MM.1S (cell line): ENCODE data around the gene HPSE2.

ENCODE experiments used
- DNase-seq: peaks from one replicate; pipeline ENCODE4 v3.0.0-alpha.2; 2015
- H2AFZ ChIP-seq: fragments of 300-600 bp; sonication (generic); 2 replicates; pipeline ENCODE4 v1.6.0; 2016; ENCODE audit warnings: antibody characterized with exemption, low read length
- H3F3A ChIP-seq: fragments of 300-600 bp; sonication (generic); 2 replicates; pipeline ENCODE4 v1.6.1; 2016; ENCODE audit warnings: mild to moderate bottlenecking, antibody characterized with exemption, low read length, moderate library complexity, mixed read lengths; ENCODE audit not compliant: insufficient read depth
- H3K27ac ChIP-seq: fragments of 300-600 bp; sonication (generic); 2 replicates; pipeline ENCODE4 v1.5.1; 2016; ENCODE audit warnings: mild to moderate bottlenecking, low read length
- H3K27me3 ChIP-seq: fragments of 300-600 bp; sonication (generic); replicated peaks from 2 replicates; pipeline ENCODE4 v1.6.0; 2016; ENCODE audit warnings: low read length; ENCODE audit not compliant: insufficient read depth
- H3K36me3 ChIP-seq: fragments of 300-600 bp; sonication (generic); replicated peaks from 2 replicates; pipeline ENCODE4 v1.6.1; 2016; ENCODE audit warnings: mild to moderate bottlenecking, low read length, mixed read lengths; ENCODE audit not compliant: insufficient read depth
- H3K4me1 ChIP-seq: fragments of 300-600 bp; sonication (generic); 2 replicates; pipeline ENCODE4 v1.6.1; 2016; ENCODE audit warnings: low read length, mixed read lengths
- H3K4me2 ChIP-seq: fragments of 300-600 bp; sonication (generic); 2 replicates; pipeline ENCODE4 v1.6.0; 2016; ENCODE audit warnings: low read depth, low read length
- H3K4me3 ChIP-seq: fragments of 300-600 bp; sonication (generic); 2 replicates; pipeline ENCODE4 v1.5.1; 2016; ENCODE audit warnings: low read length, mixed read lengths
- H3K79me2 ChIP-seq: fragments of 300-600 bp; sonication (generic); 2 replicates; pipeline ENCODE4 v1.6.1; 2016; ENCODE audit warnings: mixed run types, low read length, mixed read lengths
- H3K9ac ChIP-seq: fragments of 300-600 bp; sonication (generic); 2 replicates; pipeline ENCODE4 v1.6.1; 2016; ENCODE audit warnings: low read length, mixed read lengths
- H3K9me2 ChIP-seq: fragments of 300-600 bp; sonication (generic); replicated peaks from 2 replicates; pipeline ENCODE4 v1.6.1; 2016; ENCODE audit warnings: mild to moderate bottlenecking, low read length, mixed read lengths; ENCODE audit not compliant: insufficient read depth
- H3K9me3 ChIP-seq: fragments of 300-600 bp; sonication (generic); replicated peaks from 2 replicates; pipeline ENCODE4 v1.6.1; 2016; ENCODE audit warnings: mild to moderate bottlenecking, low read length, mixed read lengths; ENCODE audit not compliant: insufficient read depth
- H4K20me1 ChIP-seq: fragments of 300-600 bp; sonication (generic); 2 replicates; pipeline ENCODE4 v1.6.1; 2016; ENCODE audit warnings: mild to moderate bottlenecking, low read length, moderate library complexity, mixed read lengths; ENCODE audit not compliant: insufficient read depth
- EZH2 ChIP-seq: fragments of 300-600 bp; sonication (generic); optimal IDR thresholded peaks from 2 replicates; pipeline ENCODE3; 2017; ENCODE audit warnings: low read depth, mild to moderate bottlenecking, antibody characterized with exemption, low read length, mixed read lengths
- EZH2phosphoT487 ChIP-seq: fragments of 300-600 bp; sonication (generic); IDR thresholded peaks from 2 replicates; pipeline ENCODE4 v1.6.1; 2018; ENCODE audit warnings: antibody characterized with exemption, low read length
- TF ChIP-seq, protein P1 (sequence below): fragments of 300-600 bp; sonication (generic); IDR thresholded peaks from 2 replicates; pipeline ENCODE4 v1.5.1; 2016; ENCODE audit warnings: antibody characterized with exemption, low read length, mixed read lengths

The HPSE2 gene

DNA sequence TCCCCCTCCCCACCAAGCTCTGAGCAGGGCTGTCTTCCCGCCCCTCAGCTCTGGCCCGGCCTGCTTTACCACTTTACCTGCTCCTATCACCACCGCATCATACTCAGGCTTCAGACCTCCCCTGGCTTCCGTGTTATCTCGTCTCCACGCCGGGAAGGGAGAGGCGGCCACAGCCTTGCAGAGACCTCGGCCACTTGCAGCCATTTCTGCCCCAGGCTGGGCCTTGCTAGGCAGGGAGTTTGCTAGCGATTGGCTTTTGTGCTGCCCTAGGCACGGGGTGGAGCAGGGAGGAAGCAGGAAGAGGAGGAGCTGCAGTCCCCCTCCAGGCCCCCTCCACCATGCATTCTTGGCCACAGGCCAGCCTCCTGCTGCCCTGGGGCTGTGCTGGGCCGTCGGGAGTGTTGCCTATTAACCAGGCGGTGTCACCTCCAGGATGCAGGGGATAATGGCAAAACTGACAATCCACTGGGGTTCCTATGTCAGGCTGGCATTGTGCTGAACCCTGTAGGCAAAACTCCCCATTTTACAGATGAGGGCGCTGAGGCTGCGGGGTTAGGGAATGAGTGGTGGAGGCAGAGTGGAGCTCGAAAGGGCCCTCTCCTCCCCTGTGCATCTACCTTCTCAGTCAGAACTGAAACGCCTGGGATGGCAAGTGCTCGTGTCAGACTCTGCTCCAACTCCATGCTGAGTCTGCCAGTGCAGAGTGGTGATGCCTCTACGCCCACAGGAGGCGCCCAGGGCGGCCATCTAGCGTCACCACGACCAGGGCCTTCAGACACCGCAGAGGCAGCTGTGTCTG is 820.5 kb downstream of the HPSE2 start, which contains the start of gene PYROXD2:
Gene PYROXD2, minus strand, starts transcription at position 251 of the 799 bp plus-strand sequence. Its CDS starts 47 bp downstream, at position 204.
- Histone ChIP-seq H3K27ac (peak within 1 kb of the TSS; percentile 16; the same call in 1 of the 2 replicates), H4K20me1 (no peaks in the 10 kb centered on the region), H3F3A (peaks cover 18% of the 10 kb centered on the region), H3K79me2 (peaks cover 9% of the 10 kb centered on the region), H3K4me2 (peak within 1 kb of the TSS; percentile 44), H3K9me3 (no peaks in the 10 kb centered on the region), H3K4me1 (peaks cover 34% of the 10 kb centered on the region), H2AFZ (peak within 1 kb of the TSS; percentile 25; the same call in 1 of the 2 replicates), H3K9me2 (no peaks in the 10 kb centered on the region), H3K4me3 (peak within 1 kb of the TSS; percentile 62), H3K36me3 (no peaks in the 10 kb centered on the region), H3K9ac (peak within 1 kb of the TSS; percentile 40; the same call in 1 of the 2 replicates), H3K27me3 (no peaks in the 10 kb centered on the region)
- TF ChIP-seq EZH2 (no peak), EZH2phosphoT487 (no peak)
- TF ChIP-seq, protein P1, sequence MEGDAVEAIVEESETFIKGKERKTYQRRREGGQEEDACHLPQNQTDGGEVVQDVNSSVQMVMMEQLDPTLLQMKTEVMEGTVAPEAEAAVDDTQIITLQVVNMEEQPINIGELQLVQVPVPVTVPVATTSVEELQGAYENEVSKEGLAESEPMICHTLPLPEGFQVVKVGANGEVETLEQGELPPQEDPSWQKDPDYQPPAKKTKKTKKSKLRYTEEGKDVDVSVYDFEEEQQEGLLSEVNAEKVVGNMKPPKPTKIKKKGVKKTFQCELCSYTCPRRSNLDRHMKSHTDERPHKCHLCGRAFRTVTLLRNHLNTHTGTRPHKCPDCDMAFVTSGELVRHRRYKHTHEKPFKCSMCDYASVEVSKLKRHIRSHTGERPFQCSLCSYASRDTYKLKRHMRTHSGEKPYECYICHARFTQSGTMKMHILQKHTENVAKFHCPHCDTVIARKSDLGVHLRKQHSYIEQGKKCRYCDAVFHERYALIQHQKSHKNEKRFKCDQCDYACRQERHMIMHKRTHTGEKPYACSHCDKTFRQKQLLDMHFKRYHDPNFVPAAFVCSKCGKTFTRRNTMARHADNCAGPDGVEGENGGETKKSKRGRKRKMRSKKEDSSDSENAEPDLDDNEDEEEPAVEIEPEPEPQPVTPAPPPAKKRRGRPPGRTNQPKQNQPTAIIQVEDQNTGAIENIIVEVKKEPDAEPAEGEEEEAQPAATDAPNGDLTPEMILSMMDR = no peak
- DNase-seq = peak; percentile 76

DNA sequence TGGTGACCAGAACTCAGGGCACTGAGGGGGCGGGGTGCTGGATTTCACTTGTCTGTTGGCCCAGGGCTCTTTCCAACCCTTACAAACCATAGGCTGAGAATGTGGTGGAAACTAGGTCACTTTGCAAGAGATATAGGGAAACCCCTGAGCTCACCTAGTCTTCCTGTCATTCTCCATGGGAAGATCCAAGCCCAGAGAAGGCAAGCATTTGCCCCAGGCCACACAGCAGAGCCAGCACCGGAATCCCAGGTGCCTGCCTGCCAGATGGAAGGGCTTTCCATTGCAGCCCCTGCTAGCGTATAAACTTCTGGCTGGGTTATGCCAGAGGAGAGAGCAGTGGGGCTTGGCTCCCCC is 821.1 kb downstream of the HPSE2 start:
- Histone ChIP-seq H3K9me3 (no peaks in the 10 kb centered on the region), H3K4me2 (peak overlapping the region; percentile 44), H3K36me3 (no peaks in the 10 kb centered on the region), H4K20me1 (no peaks in the 10 kb centered on the region), H3K4me3 (peak overlapping the region; percentile 62), H3K27ac (peak overlapping the region; percentile 16; the same call in 1 of the 2 replicates), H3K9ac (peak overlapping the region; percentile 40; the same call in 1 of the 2 replicates), H3K4me1 (peaks cover 34% of the 10 kb centered on the region), H2AFZ (no peak overlapping the region), H3K27me3 (no peaks in the 10 kb centered on the region), H3K79me2 (peaks cover 9% of the 10 kb centered on the region), H3F3A (peaks cover 18% of the 10 kb centered on the region), H3K9me2 (no peaks in the 10 kb centered on the region)
- DNase-seq = no peak
- TF ChIP-seq EZH2 (no peak), EZH2phosphoT487 (no peak)
- TF ChIP-seq, protein P1 = no peak

DNA sequence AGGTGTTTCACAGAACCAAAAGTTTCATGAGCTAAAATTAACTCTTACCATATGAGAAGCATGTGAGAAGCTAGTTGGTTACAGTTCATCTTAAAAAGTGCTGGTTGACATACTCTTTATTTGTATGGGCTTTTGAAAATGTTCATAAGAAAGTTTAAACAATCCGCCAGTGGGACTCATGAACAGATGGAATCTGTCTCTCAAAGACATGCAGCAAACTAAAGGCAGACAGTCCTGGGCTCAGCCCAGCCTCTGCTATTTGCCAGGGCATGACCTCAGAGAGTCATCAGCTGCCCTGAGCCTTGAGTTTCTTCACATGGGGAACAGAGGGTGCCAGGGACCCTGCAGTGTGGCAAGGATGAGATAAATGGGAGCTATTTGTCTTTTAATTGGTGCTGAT is 823.9 kb downstream of the HPSE2 start:
- no peak for TF ChIP-seq EZH2
- TF ChIP-seq, protein P1 = no peak
- TF ChIP-seq EZH2phosphoT487 = no peak
- 0 out of 2 replicates have a peak overlapping the region, but pooled peaks have one; percentile 18 for H2AFZ ChIP-seq

More for the DNA sequence above, 823.9 kb downstream of the HPSE2 start:
- H3K36me3 ChIP-seq = no peaks in the 10 kb centered on the region
- no peaks in the 10 kb centered on the region for H3K27me3 ChIP-seq
- no peaks in the 10 kb centered on the region for H3K9me2 ChIP-seq
- H3K79me2 ChIP-seq = peaks cover 9% of the 10 kb centered on the region
- peak overlapping the region; percentile 51 for H3K4me2 ChIP-seq
- H4K20me1 ChIP-seq = no peaks in the 10 kb centered on the region
- H3F3A ChIP-seq = peaks cover 18% of the 10 kb centered on the region
- H3K9ac ChIP-seq = no peak overlapping the region
- DNase-seq = no peak
- H3K9me3 ChIP-seq = no peaks in the 10 kb centered on the region
- peak overlapping the region; percentile 85 for H3K27ac ChIP-seq
- H3K4me1 ChIP-seq = peaks cover 34% of the 10 kb centered on the region
- no peak overlapping the region; the same call in 1 of the 2 replicates for H3K4me3 ChIP-seq
